IPS-18c (cell line): ENCODE results near the gene DENND1B.
"Not testable (repeated sequence)": the region's sequence is repeated elsewhere in the genome, so short reads cannot be mapped to it uniquely, and the experiment has no call there.

Experiments
- H3K4me3 ChIP-seq: 2 replicates; pipeline ENCODE4 v1.7.0; 2013; ENCODE audit warnings: low read depth, mild to moderate bottlenecking, low read length, moderate library complexity; ENCODE audit not compliant: insufficient read depth
- H3K9me3 ChIP-seq: one replicate; pipeline ENCODE4 v1.6.1; 2013; ENCODE audit warnings: mild to moderate bottlenecking, low read length, moderate library complexity; ENCODE audit not compliant: control insufficient read depth, insufficient read depth

Gene DENND1B

DNA sequence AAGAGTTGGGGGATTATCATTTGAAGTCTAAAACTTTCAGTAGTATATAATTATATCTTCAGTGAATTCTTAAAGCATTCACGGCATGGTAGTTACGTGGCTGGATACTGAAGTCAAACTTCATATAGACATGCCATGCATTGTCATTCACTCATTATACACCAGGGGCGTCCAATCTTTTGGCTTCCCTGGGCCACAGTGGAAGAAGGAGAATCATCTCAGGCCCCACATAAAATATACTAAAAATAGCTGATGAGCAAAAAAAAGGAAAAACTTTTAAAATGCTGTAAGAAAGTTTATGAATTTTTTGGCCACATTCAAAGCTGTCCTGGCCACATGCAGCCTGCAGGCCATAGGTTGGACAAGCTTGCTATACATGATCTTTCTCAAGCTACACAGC is 43.8 kb downstream of the DENND1B start:
- no peaks in the 10 kb centered on the region for H3K9me3 ChIP-seq
- H3K4me3 ChIP-seq: no peak overlapping the region

GRCh38 chr1:197725976-197726375 is 49.3 kb downstream of the DENND1B start:
- no peak overlapping the region for H3K4me3 ChIP-seq

DNA sequence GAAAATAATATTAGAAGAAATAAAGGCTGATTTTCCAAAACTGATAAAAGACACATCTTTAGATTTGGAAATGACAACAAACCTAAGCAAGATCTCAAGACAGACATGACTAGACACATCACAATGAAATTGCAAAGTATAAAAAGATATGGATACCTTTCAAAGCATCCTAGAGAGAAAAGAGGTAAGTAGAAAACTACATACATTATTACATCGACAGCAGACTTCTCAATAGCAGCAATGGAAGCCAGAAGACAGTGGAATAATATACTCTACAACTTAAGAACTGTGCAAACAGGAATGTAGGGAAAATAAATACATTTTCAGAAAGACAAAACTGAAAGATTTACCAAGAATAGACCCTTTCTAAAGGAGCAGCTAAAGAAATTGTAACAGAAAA is 50.2 kb downstream of the DENND1B start:
- Histone ChIP-seq H3K4me3 (no peak overlapping the region), H3K9me3 (no peaks in the 10 kb centered on the region)

More at GRCh38 chr1:197725976-197726375, 49.3 kb downstream of the DENND1B start:
- no peaks in the 10 kb centered on the region for H3K9me3 ChIP-seq

GRCh38 chr1:197715806-197716205 is 59.5 kb downstream of the DENND1B start:
- Histone ChIP-seq H3K4me3 (no peak overlapping the region), H3K9me3 (no peaks in the 10 kb centered on the region)

- Histone ChIP-seq H3K9me3 (no peaks in the 10 kb centered on the region), H3K4me3 (no peak overlapping the region)
Measured at GRCh38 chr1:197706601-197707000, 68.7 kb downstream of the DENND1B start.

- no peaks in the 10 kb centered on the region for H3K9me3 ChIP-seq
- no peak overlapping the region for H3K4me3 ChIP-seq
Measured at GRCh38 chr1:197705941-197706340, 69.3 kb downstream of the DENND1B start.

- H3K4me3 ChIP-seq, H3K9me3 ChIP-seq: not testable (repeated sequence)
Measured at GRCh38 chr1:197700688-197701087, 74.6 kb downstream of the DENND1B start.

- no peaks in the 10 kb centered on the region for H3K9me3 ChIP-seq
- H3K4me3 ChIP-seq: no peak overlapping the region
Measured at GRCh38 chr1:197696372-197696771, 78.9 kb downstream of the DENND1B start.

GRCh38 chr1:197695961-197696360 is 79.3 kb downstream of the DENND1B start:
- Histone ChIP-seq H3K9me3 (no peaks in the 10 kb centered on the region), H3K4me3 (no peak overlapping the region)

GRCh38 chr1:197692965-197693364 is 82.3 kb downstream of the DENND1B start:
- Histone ChIP-seq H3K4me3 (no peak overlapping the region), H3K9me3 (no peaks in the 10 kb centered on the region)

DNA sequence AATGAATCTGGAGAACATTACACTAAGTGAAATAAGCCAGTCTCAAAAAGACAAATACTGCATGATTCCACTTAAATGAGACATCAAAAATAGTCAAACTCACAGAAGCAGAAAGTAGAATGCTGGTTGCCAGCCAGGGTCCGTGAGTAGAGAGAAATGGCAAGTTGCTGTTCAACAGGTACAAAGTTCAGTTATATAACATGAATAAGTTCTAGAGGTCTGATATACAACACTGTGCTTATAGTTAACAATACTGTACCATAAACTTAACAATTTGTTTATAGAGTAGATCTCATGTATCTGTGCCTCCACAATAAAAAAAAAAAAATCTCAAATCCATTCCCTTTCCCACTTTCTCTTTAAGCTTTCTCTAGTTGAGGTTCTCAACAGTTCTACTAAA is 83.5 kb downstream of the DENND1B start:
- Histone ChIP-seq H3K4me3 (no peak overlapping the region), H3K9me3 (no peaks in the 10 kb centered on the region)

GRCh38 chr1:197690074-197690473 is 85.2 kb downstream of the DENND1B start:
- Histone ChIP-seq H3K9me3 (no peaks in the 10 kb centered on the region), H3K4me3 (no peak overlapping the region)

- no peaks in the 10 kb centered on the region for H3K9me3 ChIP-seq
Measured at GRCh38 chr1:197688233-197688632, 87.0 kb downstream of the DENND1B start.

DNA sequence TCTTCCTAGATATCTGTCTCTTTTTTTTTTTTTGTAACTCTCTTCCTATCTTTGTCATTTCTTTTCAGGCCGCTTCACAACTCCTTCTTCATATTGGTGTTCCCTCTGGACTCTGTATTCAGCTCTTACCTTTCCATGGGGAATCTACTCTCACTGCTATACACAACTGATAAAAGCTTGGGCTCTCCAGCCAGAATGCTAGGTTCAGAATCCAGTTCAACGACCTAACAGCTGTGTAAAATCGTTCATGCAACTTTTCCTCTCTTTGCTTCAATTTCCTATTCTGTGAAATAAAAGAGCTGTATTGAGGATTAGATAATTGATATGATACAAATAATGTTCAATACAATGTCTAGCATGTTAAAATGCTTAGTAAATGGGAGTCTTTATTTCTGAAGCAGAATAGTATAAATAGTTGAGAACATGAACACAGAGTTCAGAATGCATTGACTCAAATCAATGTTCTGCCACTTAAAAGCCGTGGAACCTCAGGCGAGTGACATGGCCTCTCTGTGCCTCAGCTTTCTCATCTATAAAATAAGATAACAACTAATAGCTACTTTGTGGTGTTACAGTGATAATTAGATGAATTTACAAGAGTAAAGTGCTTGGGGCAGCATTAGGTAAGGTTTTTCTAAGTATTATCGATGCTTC is 88.5 kb downstream of the DENND1B start:
- Histone ChIP-seq H3K4me3 (no peak overlapping the region), H3K9me3 (no peaks in the 10 kb centered on the region)

More at GRCh38 chr1:197688233-197688632, 87.0 kb downstream of the DENND1B start:
- no peak overlapping the region for H3K4me3 ChIP-seq

- Histone ChIP-seq H3K4me3 (no peak overlapping the region), H3K9me3 (no peaks in the 10 kb centered on the region)
Measured at GRCh38 chr1:197686231-197686630, 89.0 kb downstream of the DENND1B start.

DNA sequence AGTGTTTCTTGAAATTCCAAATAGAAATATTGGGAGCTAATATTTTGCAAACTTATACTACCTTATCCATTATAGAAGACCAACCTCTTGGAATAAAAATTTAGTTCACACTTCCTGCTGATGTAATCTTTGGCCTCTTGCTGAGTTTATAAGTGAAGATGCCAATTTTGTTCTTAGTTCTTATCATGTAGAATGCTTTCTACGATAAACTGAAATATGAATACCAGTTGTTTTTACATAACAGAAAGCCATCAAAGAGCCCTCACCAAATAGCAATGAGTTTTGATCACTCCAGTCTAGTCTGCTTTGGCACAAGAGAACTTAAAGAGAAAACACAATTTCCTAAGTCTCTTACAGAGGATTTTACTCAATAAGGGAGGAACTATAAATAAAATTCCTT is 89.5 kb downstream of the DENND1B start:
- Histone ChIP-seq H3K4me3 (no peak overlapping the region), H3K9me3 (no peaks in the 10 kb centered on the region)

DNA sequence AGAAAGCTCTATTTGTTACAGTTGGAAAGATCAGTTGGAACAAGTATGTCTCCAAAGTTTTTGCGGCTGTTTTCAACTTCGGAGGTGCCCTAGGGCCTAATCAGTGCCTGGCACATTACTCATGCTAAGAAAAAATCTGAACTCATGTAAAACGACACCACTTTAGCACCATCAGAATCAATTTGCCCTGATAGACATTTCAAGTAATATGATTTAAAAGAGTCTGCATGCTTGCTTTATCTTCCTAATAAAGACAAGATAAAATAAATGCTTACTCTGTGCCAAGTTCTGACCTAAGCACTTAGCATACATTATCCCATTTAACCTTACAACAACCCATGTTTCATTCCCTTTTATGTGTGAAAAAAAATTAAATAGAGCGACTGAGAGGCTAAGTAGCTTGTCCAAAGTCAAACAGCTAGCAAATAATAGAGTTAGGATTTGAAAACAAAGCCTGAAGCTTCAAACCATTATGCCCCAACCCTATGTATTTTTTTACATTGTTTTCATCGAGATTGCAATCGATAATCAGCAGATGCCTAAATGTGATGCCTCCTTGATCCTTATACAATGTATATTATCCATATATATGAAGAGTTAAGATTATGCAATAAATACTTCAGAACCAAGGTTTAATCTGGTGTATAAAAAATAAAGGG is 91.3 kb downstream of the DENND1B start:
- Histone ChIP-seq H3K4me3 (no peak overlapping the region), H3K9me3 (no peaks in the 10 kb centered on the region)

DNA sequence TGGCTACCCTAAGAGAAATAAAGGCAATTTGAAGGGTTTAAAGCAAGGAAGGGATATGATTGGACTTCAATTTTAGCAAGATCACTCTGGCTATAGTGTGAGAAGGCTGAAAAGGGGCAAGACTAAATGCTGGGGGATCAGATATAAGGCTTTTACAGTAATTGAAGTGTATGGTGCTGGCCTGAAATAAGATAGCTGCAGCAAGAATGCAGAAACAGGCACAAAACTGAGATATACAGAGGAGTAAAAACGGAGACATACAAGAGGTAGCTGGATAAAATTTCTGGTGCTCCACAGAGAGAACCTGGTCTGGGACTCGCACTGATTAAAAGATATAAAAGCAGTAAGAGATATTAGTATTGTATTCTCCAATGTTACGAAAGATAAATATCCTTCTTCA is 92.0 kb downstream of the DENND1B start:
- Histone ChIP-seq H3K4me3 (no peak overlapping the region), H3K9me3 (no peaks in the 10 kb centered on the region)

- no peak overlapping the region for H3K4me3 ChIP-seq
- H3K9me3 ChIP-seq: no peaks in the 10 kb centered on the region
Measured at GRCh38 chr1:197680311-197680710, 95.0 kb downstream of the DENND1B start.
